PC-9 (cell line): ENCODE data around the gene BRD1. TPM values are rescaled to one million over a fixed set of nuclear protein-coding genes. Genes with fewer than 3 reads are reported as not detected.

ENCODE experiments used
- BruUV-seq: library from RNA; stranded (reverse); fragments of 400-500 nt; replicated peaks from 2 replicates; lab custom pipeline; 2021; lab: Mats Ljungman, UMichigan
- CTCF ChIA-PET: fragments of 300-600 bp; sonication (Branson Sonifier 250); formaldehyde crosslinking; loops from one replicate; lab custom pipeline; 2022; ENCODE audit warnings: antibody characterized with exemption; lab: Charles Lee
- POLR2A ChIA-PET: fragments of 300-600 bp; sonication (Branson Sonifier 250); formaldehyde crosslinking; loops from one replicate; lab custom pipeline; 2022; ENCODE audit warnings: antibody characterized with exemption; ENCODE audit not compliant: unreplicated experiment; lab: Charles Lee
- DNase-seq, 2 experiments: peaks; one replicate each; pipeline versions ENCODE4 v3.0.0 to v3.0.0-alpha.2; 2015 to 2022; ENCODE audit warnings: mixed read lengths in 1 of 2
- H2AFZ ChIP-seq: fragments of 200-600 bp; sonication (generic); 2 replicates; pipeline ENCODE4 v1.8.1; 2017; ENCODE audit warnings: antibody characterized with exemption
- H3F3A ChIP-seq: fragments of 200-600 bp; sonication (generic); 2 replicates; pipeline ENCODE4 v1.8.1; 2017; ENCODE audit warnings: antibody characterized with exemption, mild to moderate bottlenecking, low read depth; ENCODE audit not compliant: insufficient read depth
- H3K27ac ChIP-seq: fragments of 200-600 bp; sonication (generic); 2 replicates; pipeline ENCODE4 v1.6.1; 2016; ENCODE audit warnings: mixed run types
- H3K27me3 ChIP-seq: fragments of 200-600 bp; sonication (generic); 2 replicates; pipeline ENCODE4 v1.6.1; 2016; ENCODE audit warnings: low read depth, mixed run types; ENCODE audit not compliant: insufficient read depth
- H3K36me3 ChIP-seq: fragments of 200-600 bp; sonication (generic); 2 replicates; pipeline ENCODE4 v1.6.1; 2016; ENCODE audit warnings: low read depth, mixed run types
- H3K4me1 ChIP-seq: fragments of 200-600 bp; sonication (generic); replicated peaks from 2 replicates; pipeline ENCODE4 v1.6.1; 2016; ENCODE audit warnings: mixed run types; ENCODE audit not compliant: insufficient read depth
- H3K4me2 ChIP-seq: fragments of 200-600 bp; sonication (generic); 2 replicates; pipeline ENCODE4 v1.6.1; 2017; ENCODE audit warnings: mixed run types
- H3K4me3 ChIP-seq: fragments of 200-600 bp; sonication (generic); 2 replicates; pipeline ENCODE4 v1.6.1; 2016; ENCODE audit warnings: mixed run types
- H3K79me2 ChIP-seq: fragments of 200-600 bp; sonication (generic); 2 replicates; pipeline ENCODE4 v1.6.1; 2017; ENCODE audit warnings: low read depth, mixed run types
- H3K9me2 ChIP-seq: fragments of 200-600 bp; sonication (generic); 2 replicates; pipeline ENCODE4 v1.8.1; 2017; ENCODE audit warnings: mild to moderate bottlenecking; ENCODE audit not compliant: insufficient read depth
- H3K9me3 ChIP-seq: fragments of 200-600 bp; sonication (generic); 2 replicates; pipeline ENCODE4 v1.8.1; 2016; ENCODE audit warnings: low read depth; ENCODE audit not compliant: insufficient read depth
- H4K20me1 ChIP-seq: fragments of 200-600 bp; sonication (generic); 2 replicates; pipeline ENCODE4 v1.8.1; 2017; ENCODE audit not compliant: insufficient read depth
- EZH2 ChIP-seq: fragments of 200-600 bp; sonication (generic); IDR thresholded peaks from 2 replicates; pipeline ENCODE4 v1.8.0; 2017; ENCODE audit warnings: antibody characterized with exemption, low read depth
- intact Hi-C: fragments of 100-400 bp; cut with micrococcal nuclease; formaldehyde crosslinking; loops from one replicate; pipeline ENCODE4 v1.10.0; 2022; ENCODE audit not compliant: unreplicated experiment
- total RNA-seq: library from RNA; stranded (reverse); gene quantifications from 2 replicates; pipeline ENCODE4 v1.2.3, GENCODE V29; 2021
- TF ChIP-seq, protein P1 (sequence below): fragments of 200-600 bp; sonication (generic); conservative IDR thresholded peaks from 2 replicates; pipeline ENCODE4 v1.6.1; 2017; ENCODE audit warnings: mixed run types, antibody characterized with exemption, mild to moderate bottlenecking, moderate library complexity

Gene BRD1
- total RNA-seq, 1 experiment from 2014 or later = 28.5 TPM

DNA sequence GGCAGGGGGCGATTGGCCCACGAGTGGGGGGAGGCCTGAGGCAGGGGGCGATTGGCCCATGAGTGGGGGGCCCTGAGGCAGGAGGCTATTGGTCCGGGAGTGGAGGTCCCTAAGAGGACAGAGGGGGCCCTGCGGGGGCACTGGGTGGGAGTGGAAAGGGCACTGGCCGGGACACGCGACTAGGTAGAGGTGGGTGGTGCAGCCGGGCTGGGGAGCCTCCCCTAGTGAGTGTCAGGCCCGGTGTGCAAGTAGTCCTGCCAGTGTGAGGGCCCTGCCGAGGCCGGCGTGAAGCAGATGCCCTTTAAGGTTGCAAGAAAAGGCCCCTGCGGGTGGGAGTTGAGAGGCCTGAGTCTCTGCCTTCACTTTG is 909 bp upstream of the BRD1 start:
- POLR2A ChIA-PET = no interaction called here
- H3K4me2 ChIP-seq = no peak overlapping the region
- BruUV-seq = no TSS peak
- peaks cover 32% of the 10 kb centered on the region for H4K20me1 ChIP-seq
- H3K27me3 ChIP-seq = no peaks in the 10 kb centered on the region
- no peak for DNase-seq
- H3K4me3 ChIP-seq = no peak overlapping the region
- intact Hi-C loops = no loop called here
- H3K9me3 ChIP-seq = peaks cover 28% of the 10 kb centered on the region
- H3K27ac ChIP-seq = no peak overlapping the region
- peaks cover 31% of the 10 kb centered on the region for H3F3A ChIP-seq
- CTCF ChIA-PET = no interaction called here
- no peak for TF ChIP-seq EZH2
- TF ChIP-seq, protein P1, sequence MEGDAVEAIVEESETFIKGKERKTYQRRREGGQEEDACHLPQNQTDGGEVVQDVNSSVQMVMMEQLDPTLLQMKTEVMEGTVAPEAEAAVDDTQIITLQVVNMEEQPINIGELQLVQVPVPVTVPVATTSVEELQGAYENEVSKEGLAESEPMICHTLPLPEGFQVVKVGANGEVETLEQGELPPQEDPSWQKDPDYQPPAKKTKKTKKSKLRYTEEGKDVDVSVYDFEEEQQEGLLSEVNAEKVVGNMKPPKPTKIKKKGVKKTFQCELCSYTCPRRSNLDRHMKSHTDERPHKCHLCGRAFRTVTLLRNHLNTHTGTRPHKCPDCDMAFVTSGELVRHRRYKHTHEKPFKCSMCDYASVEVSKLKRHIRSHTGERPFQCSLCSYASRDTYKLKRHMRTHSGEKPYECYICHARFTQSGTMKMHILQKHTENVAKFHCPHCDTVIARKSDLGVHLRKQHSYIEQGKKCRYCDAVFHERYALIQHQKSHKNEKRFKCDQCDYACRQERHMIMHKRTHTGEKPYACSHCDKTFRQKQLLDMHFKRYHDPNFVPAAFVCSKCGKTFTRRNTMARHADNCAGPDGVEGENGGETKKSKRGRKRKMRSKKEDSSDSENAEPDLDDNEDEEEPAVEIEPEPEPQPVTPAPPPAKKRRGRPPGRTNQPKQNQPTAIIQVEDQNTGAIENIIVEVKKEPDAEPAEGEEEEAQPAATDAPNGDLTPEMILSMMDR = no peak
- H3K9me2 ChIP-seq = no peaks in the 10 kb centered on the region
- H3K36me3 ChIP-seq = no peaks in the 10 kb centered on the region; the same call in 1 of the 2 replicates
- peaks cover 35% of the 10 kb centered on the region for H3K79me2 ChIP-seq
- peaks cover 30% of the 10 kb centered on the region for H3K4me1 ChIP-seq
- no peak overlapping the region for H2AFZ ChIP-seq

DNA sequence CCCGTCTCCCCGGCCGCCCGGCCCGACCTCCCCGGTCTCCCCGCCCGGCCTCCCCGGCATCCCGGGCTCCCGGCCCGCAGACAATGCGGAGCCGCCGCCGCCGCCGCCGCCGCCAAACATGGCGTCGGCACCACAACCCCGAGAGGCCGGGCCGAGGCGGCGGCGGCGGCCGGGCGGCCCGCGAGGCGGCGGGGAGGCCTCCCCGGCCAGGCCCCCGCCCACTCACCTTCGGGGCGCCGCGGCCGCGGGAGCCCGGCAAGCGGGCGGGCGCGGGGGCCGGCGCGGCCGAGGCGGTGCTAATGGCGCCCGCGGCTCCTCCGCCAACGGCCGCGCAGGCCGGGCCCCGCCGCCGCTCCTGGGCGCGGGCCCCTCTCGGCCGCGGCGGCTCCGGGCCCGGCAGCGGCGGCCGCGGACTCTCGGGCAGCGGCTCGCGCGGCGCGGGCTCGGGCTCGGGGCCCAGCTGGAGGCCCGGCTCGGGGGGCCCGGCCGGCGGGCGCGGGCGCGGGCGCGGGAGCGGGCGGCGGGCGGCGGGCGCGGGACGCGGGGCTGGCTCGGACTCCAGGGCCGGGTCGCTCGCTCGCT is 311 bp downstream of the BRD1 start:
- Histone ChIP-seq H4K20me1 (peaks cover 45% of the 10 kb centered on the region), H3K4me1 (peaks cover 18% of the 10 kb centered on the region), H3K4me3 (peak overlapping the region; percentile 90; the same call in 1 of the 2 replicates), H3K36me3 (peaks cover 10% of the 10 kb centered on the region), H3F3A (peaks cover 21% of the 10 kb centered on the region; the same call in 1 of the 2 replicates), H3K4me2 (peak overlapping the region; percentile 100; the same call in 1 of the 2 replicates), H3K27me3 (no peaks in the 10 kb centered on the region), H2AFZ (no peak overlapping the region), H3K9me3 (peaks cover 28% of the 10 kb centered on the region), H3K79me2 (peaks cover 47% of the 10 kb centered on the region), H3K9me2 (no peaks in the 10 kb centered on the region), H3K27ac (peak overlapping the region; percentile 19; the same call in 1 of the 2 replicates)
- DNase-seq = no peak
- TF ChIP-seq, protein P1 = no peak
- no peak for TF ChIP-seq EZH2
- no TSS peak for BruUV-seq
- intact Hi-C loops = loop anchor here (2.0 kb wide), 1 partner anchor 27 kb away; no protein-coding TSS in a partner anchor
- CTCF ChIA-PET = no interaction called here
- POLR2A ChIA-PET = no interaction called here

DNA sequence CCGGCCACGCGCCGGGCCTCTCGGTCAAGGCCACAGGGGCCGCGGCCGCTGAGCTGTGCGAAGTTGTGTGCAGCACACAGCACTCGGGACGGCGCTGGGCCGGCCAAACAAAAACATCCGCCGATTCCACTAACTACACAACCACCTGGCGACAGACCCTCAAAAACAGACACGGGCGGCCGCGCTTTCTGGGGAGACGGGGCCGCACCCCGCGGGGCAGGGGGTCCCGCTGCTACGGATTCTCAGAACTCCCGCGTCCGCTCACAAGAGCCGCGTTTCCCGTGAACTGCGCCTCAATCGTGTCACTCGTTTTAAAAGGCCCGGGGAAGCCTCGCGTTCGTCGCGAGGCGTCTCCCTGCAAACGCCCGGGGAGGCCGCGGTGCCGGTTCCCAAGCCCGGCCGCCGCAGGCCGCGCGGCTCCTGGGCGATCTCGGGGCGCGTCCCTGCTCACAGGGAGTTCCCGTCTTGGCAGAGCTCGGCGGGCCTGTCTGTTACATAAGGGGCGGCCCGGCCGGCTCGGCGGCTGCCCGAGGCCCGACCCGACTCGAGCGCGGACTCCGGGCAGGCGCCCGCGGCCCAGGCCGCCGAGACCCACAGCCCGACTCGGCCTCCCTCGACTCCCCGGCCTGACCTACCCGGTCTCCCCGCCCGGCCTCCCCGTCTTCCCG is 936 bp downstream of the BRD1 start:
- peak overlapping the region; percentile 19; the same call in 1 of the 2 replicates for H3K27ac ChIP-seq
- H3K36me3 ChIP-seq = peaks cover 16% of the 10 kb centered on the region
- no peaks in the 10 kb centered on the region for H3K9me2 ChIP-seq
- H3K4me1 ChIP-seq = peaks cover 17% of the 10 kb centered on the region
- peak overlapping the region; percentile 100 for H3K4me2 ChIP-seq
- H4K20me1 ChIP-seq = peaks cover 51% of the 10 kb centered on the region
- DNase-seq = no peak
- intact Hi-C loops = loop anchor here (2.0 kb wide), 1 partner anchor 28 kb away; no protein-coding TSS in a partner anchor
- H3F3A ChIP-seq = peaks cover 21% of the 10 kb centered on the region; the same call in 1 of the 2 replicates
- BruUV-seq = no TSS peak
- TF ChIP-seq EZH2 = no peak
- TF ChIP-seq, protein P1 = no peak
- POLR2A ChIA-PET = interaction anchor here (0.5 to 0.6 kb wide), 2 partner anchors 29 to 111 kb away, joined by 3 to 21 read pairs; no protein-coding TSS in a partner anchor
- H3K79me2 ChIP-seq = peaks cover 54% of the 10 kb centered on the region
- peak overlapping the region; percentile 90 for H3K4me3 ChIP-seq
- H3K9me3 ChIP-seq = peaks cover 25% of the 10 kb centered on the region
- H2AFZ ChIP-seq = peak overlapping the region; percentile 74
- CTCF ChIA-PET = no interaction called here
- H3K27me3 ChIP-seq = no peaks in the 10 kb centered on the region
